ENCODE measurements around the gene TTLL1. TPM values are rescaled to one million over a fixed set of nuclear protein-coding genes. Genes with fewer than 3 reads are reported as not detected.

The TTLL1 gene
- total RNA-seq, 1 experiment from 2014 or later, result 5.5 TPM

DNA sequence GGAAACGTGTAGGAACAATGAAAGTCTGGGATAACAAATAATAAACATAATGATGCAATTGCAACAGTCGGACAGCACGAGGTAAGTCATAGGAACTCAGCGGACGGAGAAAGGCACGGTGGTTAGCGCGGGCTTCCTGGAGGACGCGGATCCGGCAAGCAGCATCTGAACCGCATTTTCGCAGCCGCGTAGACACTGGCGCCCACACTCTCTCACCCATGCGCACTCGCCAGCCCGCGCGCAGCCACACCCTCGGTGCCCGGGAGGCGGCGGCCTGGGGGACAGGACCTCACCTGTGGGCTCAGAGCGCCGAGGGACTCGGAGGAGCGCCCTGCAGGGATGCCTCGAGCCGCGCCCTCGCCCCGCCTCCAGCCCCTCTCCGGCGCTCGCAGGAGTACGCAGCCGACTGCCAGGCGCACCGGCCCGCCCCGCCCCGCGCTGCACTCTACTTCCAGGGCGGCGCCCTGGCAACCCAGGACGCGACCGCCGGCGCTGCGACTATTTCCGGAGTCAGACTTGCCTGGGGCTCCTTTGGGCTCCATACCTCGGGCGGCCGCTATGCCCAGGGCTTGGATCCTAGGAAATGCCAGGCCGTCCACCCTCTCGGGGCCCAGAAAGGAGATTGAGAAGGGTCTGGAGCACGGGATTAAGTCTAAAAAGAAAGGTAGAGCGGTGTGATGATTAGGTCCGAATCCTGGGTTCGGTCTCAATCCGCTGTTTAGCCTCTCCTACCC is at the start of gene TTLL1 (continued):
- TF ChIP-seq, protein P1, sequence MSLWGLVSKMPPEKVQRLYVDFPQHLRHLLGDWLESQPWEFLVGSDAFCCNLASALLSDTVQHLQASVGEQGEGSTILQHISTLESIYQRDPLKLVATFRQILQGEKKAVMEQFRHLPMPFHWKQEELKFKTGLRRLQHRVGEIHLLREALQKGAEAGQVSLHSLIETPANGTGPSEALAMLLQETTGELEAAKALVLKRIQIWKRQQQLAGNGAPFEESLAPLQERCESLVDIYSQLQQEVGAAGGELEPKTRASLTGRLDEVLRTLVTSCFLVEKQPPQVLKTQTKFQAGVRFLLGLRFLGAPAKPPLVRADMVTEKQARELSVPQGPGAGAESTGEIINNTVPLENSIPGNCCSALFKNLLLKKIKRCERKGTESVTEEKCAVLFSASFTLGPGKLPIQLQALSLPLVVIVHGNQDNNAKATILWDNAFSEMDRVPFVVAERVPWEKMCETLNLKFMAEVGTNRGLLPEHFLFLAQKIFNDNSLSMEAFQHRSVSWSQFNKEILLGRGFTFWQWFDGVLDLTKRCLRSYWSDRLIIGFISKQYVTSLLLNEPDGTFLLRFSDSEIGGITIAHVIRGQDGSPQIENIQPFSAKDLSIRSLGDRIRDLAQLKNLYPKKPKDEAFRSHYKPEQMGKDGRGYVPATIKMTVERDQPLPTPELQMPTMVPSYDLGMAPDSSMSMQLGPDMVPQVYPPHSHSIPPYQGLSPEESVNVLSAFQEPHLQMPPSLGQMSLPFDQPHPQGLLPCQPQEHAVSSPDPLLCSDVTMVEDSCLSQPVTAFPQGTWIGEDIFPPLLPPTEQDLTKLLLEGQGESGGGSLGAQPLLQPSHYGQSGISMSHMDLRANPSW (CRISPR knock-in tag; conservative IDR thresholded peaks at IDR 0.05; ENCODE audit: low read depth), result no peak
- TF ChIP-seq CREB1 (CRISPR knock-in tag; IDR thresholded peaks at IDR 0.05), result no peak
- TF ChIP-seq, protein P2, sequence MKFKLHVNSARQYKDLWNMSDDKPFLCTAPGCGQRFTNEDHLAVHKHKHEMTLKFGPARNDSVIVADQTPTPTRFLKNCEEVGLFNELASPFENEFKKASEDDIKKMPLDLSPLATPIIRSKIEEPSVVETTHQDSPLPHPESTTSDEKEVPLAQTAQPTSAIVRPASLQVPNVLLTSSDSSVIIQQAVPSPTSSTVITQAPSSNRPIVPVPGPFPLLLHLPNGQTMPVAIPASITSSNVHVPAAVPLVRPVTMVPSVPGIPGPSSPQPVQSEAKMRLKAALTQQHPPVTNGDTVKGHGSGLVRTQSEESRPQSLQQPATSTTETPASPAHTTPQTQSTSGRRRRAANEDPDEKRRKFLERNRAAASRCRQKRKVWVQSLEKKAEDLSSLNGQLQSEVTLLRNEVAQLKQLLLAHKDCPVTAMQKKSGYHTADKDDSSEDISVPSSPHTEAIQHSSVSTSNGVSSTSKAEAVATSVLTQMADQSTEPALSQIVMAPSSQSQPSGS (CRISPR knock-in tag; IDR thresholded peaks at IDR 0.05; ENCODE audit: borderline replicate concordance, low read depth), result no peak
- TF ChIP-seq, protein P3, sequence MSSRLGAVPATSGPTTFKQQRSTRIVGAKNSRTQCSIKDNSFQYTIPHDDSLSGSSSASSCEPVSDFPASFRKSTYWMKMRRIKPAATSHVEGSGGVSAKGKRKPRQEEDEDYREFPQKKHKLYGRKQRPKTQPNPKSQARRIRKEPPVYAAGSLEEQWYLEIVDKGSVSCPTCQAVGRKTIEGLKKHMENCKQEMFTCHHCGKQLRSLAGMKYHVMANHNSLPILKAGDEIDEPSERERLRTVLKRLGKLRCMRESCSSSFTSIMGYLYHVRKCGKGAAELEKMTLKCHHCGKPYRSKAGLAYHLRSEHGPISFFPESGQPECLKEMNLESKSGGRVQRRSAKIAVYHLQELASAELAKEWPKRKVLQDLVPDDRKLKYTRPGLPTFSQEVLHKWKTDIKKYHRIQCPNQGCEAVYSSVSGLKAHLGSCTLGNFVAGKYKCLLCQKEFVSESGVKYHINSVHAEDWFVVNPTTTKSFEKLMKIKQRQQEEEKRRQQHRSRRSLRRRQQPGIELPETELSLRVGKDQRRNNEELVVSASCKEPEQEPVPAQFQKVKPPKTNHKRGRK (CRISPR knock-in tag; IDR thresholded peaks at IDR 0.05; ENCODE audit: borderline replicate concordance), result no peak
- no peak for TF ChIP-seq HMGA2 (CRISPR knock-in tag; IDR thresholded peaks at IDR 0.05)
- TF ChIP-seq TEAD1 (CRISPR knock-in tag; IDR thresholded peaks at IDR 0.05), result peak; percentile 61; the same call in 1 of the 2 replicates
- TF ChIP-seq, protein P4, sequence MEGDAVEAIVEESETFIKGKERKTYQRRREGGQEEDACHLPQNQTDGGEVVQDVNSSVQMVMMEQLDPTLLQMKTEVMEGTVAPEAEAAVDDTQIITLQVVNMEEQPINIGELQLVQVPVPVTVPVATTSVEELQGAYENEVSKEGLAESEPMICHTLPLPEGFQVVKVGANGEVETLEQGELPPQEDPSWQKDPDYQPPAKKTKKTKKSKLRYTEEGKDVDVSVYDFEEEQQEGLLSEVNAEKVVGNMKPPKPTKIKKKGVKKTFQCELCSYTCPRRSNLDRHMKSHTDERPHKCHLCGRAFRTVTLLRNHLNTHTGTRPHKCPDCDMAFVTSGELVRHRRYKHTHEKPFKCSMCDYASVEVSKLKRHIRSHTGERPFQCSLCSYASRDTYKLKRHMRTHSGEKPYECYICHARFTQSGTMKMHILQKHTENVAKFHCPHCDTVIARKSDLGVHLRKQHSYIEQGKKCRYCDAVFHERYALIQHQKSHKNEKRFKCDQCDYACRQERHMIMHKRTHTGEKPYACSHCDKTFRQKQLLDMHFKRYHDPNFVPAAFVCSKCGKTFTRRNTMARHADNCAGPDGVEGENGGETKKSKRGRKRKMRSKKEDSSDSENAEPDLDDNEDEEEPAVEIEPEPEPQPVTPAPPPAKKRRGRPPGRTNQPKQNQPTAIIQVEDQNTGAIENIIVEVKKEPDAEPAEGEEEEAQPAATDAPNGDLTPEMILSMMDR (IDR thresholded peaks at IDR 0.05), result no peak
- peak; percentile 68; the same call in 1 of the 2 replicates for TF ChIP-seq ESRRA (CRISPR knock-in tag; IDR thresholded peaks at IDR 0.05; ENCODE audit: borderline replicate concordance)
- TF ChIP-seq, protein P5, sequence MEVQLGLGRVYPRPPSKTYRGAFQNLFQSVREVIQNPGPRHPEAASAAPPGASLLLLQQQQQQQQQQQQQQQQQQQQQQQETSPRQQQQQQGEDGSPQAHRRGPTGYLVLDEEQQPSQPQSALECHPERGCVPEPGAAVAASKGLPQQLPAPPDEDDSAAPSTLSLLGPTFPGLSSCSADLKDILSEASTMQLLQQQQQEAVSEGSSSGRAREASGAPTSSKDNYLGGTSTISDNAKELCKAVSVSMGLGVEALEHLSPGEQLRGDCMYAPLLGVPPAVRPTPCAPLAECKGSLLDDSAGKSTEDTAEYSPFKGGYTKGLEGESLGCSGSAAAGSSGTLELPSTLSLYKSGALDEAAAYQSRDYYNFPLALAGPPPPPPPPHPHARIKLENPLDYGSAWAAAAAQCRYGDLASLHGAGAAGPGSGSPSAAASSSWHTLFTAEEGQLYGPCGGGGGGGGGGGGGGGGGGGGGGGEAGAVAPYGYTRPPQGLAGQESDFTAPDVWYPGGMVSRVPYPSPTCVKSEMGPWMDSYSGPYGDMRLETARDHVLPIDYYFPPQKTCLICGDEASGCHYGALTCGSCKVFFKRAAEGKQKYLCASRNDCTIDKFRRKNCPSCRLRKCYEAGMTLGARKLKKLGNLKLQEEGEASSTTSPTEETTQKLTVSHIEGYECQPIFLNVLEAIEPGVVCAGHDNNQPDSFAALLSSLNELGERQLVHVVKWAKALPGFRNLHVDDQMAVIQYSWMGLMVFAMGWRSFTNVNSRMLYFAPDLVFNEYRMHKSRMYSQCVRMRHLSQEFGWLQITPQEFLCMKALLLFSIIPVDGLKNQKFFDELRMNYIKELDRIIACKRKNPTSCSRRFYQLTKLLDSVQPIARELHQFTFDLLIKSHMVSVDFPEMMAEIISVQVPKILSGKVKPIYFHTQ (CRISPR knock-in tag; IDR thresholded peaks at IDR 0.05), result no peak
- TF ChIP-seq GTF2I (CRISPR knock-in tag; conservative IDR thresholded peaks at IDR 0.05), result no peak
- TF ChIP-seq, protein P6, sequence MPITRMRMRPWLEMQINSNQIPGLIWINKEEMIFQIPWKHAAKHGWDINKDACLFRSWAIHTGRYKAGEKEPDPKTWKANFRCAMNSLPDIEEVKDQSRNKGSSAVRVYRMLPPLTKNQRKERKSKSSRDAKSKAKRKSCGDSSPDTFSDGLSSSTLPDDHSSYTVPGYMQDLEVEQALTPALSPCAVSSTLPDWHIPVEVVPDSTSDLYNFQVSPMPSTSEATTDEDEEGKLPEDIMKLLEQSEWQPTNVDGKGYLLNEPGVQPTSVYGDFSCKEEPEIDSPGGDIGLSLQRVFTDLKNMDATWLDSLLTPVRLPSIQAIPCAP (CRISPR knock-in tag; IDR thresholded peaks at IDR 0.05), result no peak
- no peak for TF ChIP-seq SMAD3 (CRISPR knock-in tag; IDR thresholded peaks at IDR 0.05; ENCODE audit: borderline replicate concordance)
- TF ChIP-seq, protein P7, sequence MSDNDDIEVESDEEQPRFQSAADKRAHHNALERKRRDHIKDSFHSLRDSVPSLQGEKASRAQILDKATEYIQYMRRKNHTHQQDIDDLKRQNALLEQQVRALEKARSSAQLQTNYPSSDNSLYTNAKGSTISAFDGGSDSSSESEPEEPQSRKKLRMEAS (CRISPR knock-in tag; IDR thresholded peaks at IDR 0.05), result peak; percentile 87
- 0 out of 2 replicates have a peak, but pooled peaks have one; percentile 20 for TF ChIP-seq ZNF423 (CRISPR knock-in tag; IDR thresholded peaks at IDR 0.05)
- TF ChIP-seq, protein P8, sequence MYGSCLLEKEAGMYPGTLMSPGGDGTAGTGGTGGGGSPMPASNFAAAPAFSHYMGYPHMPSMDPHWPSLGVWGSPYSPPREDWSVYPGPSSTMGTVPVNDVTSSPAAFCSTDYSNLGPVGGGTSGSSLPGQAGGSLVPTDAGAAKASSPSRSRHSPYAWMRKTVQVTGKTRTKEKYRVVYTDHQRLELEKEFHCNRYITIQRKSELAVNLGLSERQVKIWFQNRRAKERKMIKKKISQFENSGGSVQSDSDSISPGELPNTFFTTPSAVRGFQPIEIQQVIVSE (CRISPR knock-in tag; IDR thresholded peaks at IDR 0.05; ENCODE audit: borderline replicate concordance), result no peak
- TF ChIP-seq ATF1 (CRISPR knock-in tag; IDR thresholded peaks at IDR 0.05), result no peak
- TF ChIP-seq FOXK1 (CRISPR knock-in tag; IDR thresholded peaks at IDR 0.05), result peak; percentile 19; the same call in 1 of the 2 replicates
- TF ChIP-seq, protein P9, sequence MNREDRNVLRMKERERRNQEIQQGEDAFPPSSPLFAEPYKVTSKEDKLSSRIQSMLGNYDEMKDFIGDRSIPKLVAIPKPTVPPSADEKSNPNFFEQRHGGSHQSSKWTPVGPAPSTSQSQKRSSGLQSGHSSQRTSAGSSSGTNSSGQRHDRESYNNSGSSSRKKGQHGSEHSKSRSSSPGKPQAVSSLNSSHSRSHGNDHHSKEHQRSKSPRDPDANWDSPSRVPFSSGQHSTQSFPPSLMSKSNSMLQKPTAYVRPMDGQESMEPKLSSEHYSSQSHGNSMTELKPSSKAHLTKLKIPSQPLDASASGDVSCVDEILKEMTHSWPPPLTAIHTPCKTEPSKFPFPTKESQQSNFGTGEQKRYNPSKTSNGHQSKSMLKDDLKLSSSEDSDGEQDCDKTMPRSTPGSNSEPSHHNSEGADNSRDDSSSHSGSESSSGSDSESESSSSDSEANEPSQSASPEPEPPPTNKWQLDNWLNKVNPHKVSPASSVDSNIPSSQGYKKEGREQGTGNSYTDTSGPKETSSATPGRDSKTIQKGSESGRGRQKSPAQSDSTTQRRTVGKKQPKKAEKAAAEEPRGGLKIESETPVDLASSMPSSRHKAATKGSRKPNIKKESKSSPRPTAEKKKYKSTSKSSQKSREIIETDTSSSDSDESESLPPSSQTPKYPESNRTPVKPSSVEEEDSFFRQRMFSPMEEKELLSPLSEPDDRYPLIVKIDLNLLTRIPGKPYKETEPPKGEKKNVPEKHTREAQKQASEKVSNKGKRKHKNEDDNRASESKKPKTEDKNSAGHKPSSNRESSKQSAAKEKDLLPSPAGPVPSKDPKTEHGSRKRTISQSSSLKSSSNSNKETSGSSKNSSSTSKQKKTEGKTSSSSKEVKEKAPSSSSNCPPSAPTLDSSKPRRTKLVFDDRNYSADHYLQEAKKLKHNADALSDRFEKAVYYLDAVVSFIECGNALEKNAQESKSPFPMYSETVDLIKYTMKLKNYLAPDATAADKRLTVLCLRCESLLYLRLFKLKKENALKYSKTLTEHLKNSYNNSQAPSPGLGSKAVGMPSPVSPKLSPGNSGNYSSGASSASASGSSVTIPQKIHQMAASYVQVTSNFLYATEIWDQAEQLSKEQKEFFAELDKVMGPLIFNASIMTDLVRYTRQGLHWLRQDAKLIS (CRISPR knock-in tag; IDR thresholded peaks at IDR 0.05; ENCODE audit: borderline replicate concordance), result no peak
- TF ChIP-seq TEAD4 (CRISPR knock-in tag; IDR thresholded peaks at IDR 0.05), result no peak
- TF ChIP-seq NR2C2 (CRISPR knock-in tag; IDR thresholded peaks at IDR 0.05), result peak; percentile 99
- TF ChIP-seq FOXP1 (CRISPR knock-in tag; IDR thresholded peaks at IDR 0.05; ENCODE audit: borderline replicate concordance), result peak; percentile 93
- TF ChIP-seq PRRX2 (CRISPR knock-in tag; IDR thresholded peaks at IDR 0.05), result no peak
